C4-2B (cell line): Measurements from ENCODE around the gene CASK.

ENCODE experiments used
- ZFX ChIP-seq: fragments of 450-650 bp; IDR thresholded peaks from 2 replicates; pipeline ENCODE4 v1.6.1; 2017
- TF ChIP-seq, protein P1 (sequence below): fragments of 450-650 bp; conservative IDR thresholded peaks from 2 replicates; pipeline ENCODE4 v1.5.1; 2017; ENCODE audit warnings: mild to moderate bottlenecking

DNA sequence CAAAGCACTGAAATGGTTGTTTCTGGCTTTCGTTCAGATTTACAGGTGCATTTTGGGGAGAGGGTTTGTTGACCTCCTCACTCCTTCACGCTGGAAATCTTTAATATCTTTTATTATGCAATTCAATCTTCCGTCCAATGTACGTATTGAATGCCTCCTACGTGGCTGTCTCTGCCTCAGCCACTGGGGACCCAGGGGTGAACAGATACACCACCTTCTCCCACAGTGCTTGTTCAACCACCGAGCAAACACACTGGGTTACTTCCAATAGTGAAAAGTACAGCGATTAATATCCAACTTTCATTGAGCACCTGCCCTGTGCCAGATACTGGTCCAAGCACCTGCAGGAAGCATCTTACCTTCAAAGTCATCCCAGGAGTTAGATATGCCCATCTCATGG lies 424.2 kb downstream of the CASK start:
- TF ChIP-seq, protein P1, sequence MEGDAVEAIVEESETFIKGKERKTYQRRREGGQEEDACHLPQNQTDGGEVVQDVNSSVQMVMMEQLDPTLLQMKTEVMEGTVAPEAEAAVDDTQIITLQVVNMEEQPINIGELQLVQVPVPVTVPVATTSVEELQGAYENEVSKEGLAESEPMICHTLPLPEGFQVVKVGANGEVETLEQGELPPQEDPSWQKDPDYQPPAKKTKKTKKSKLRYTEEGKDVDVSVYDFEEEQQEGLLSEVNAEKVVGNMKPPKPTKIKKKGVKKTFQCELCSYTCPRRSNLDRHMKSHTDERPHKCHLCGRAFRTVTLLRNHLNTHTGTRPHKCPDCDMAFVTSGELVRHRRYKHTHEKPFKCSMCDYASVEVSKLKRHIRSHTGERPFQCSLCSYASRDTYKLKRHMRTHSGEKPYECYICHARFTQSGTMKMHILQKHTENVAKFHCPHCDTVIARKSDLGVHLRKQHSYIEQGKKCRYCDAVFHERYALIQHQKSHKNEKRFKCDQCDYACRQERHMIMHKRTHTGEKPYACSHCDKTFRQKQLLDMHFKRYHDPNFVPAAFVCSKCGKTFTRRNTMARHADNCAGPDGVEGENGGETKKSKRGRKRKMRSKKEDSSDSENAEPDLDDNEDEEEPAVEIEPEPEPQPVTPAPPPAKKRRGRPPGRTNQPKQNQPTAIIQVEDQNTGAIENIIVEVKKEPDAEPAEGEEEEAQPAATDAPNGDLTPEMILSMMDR, result no peak
- no peak for TF ChIP-seq ZFX
